CD14-positive monocyte (primary cell): Measurements from ENCODE around the gene CCDC12. TPM values are rescaled to one million over a fixed set of nuclear protein-coding genes. Genes with fewer than 3 reads are reported as not detected.

Experiments
- DNase-seq, 3 donors: peaks; one replicate each; pipeline ENCODE4 v3.0.0-alpha.2; 2011 to 2022
- H2AFZ ChIP-seq: 2 replicates; pipeline ENCODE4 v1.6.0; 2012; ENCODE audit warnings: mild to moderate bottlenecking, low read depth, low read length, inconsistent platforms; ENCODE audit not compliant: insufficient read depth, poor library complexity, severe bottlenecking
- H3K27ac ChIP-seq, 2 donors: 1 replicate in 1 of 2; 2 replicates in 1 of 2; pipeline ENCODE4 v1.5.1; 2012 to 2013; ENCODE audit warnings: low read length in 2 of 2, control low read depth in 1 of 2, inconsistent platforms in 1 of 2, low read depth in 1 of 2, mild to moderate bottlenecking in 1 of 2
- H3K27me3 ChIP-seq, 2 donors: one replicate each; pipeline versions ENCODE4 v1.6.0 to v1.6.1; 2011 to 2013; ENCODE audit warnings: low read length in 2 of 2; ENCODE audit not compliant: control insufficient read depth in 2 of 2, insufficient read depth in 2 of 2
- H3K36me3 ChIP-seq, 2 donors: replicated peaks in 1 of 2; 1 replicate in 1 of 2; 2 replicates in 1 of 2; pipeline versions ENCODE4 v1.5.1 to v1.6.1; 2012 to 2013; ENCODE audit warnings: low read length in 2 of 2, control low read depth in 1 of 2, inconsistent platforms in 1 of 2, mild to moderate bottlenecking in 1 of 2; ENCODE audit not compliant: insufficient read depth in 2 of 2, control insufficient read depth in 1 of 2
- H3K4me1 ChIP-seq, 2 donors: 1 replicate in 1 of 2; 2 replicates in 1 of 2; pipeline versions ENCODE4 v1.5.1 to v1.6.1; 2012 to 2013; ENCODE audit warnings: low read length in 2 of 2, control low read depth in 1 of 2, inconsistent platforms in 1 of 2, mild to moderate bottlenecking in 1 of 2, moderate library complexity in 1 of 2; ENCODE audit not compliant: insufficient read depth in 2 of 2, control insufficient read depth in 1 of 2
- H3K4me2 ChIP-seq: replicated peaks from 2 replicates; pipeline ENCODE3; 2012; ENCODE audit warnings: low read length, moderate library complexity, mild to moderate bottlenecking; ENCODE audit not compliant: poor library complexity, severe bottlenecking; ENCODE audit errors: extremely low read depth
- H3K4me3 ChIP-seq, 3 experiments: fragments of 200-600 bp in 1 of 3; sonication (generic) in 1 of 3; replicated peaks in 1 of 3; 1 replicate in 2 of 3; 2 replicates in 1 of 3; pipeline ENCODE4 v1.5.1; 2011 to 2013; ENCODE audit warnings: low read length in 3 of 3, mild to moderate bottlenecking in 3 of 3, control low read depth in 2 of 3, low read depth in 2 of 3, inconsistent platforms in 1 of 3, moderate library complexity in 1 of 3
- H3K79me2 ChIP-seq: 2 replicates; pipeline ENCODE4 v1.6.0; 2012; ENCODE audit warnings: mild to moderate bottlenecking, control low read depth, inconsistent platforms, low read length, moderate library complexity; ENCODE audit not compliant: insufficient read depth
- H3K9ac ChIP-seq: 2 replicates; pipeline ENCODE4 v1.6.0; 2017; ENCODE audit warnings: low read length, mild to moderate bottlenecking; ENCODE audit not compliant: insufficient read depth, poor library complexity, severe bottlenecking
- H3K9me3 ChIP-seq, 2 donors: replicated peaks in 1 of 2; 1 replicate in 1 of 2; 2 replicates in 1 of 2; pipeline versions ENCODE4 v1.5.1 to v1.6.1; 2012 to 2013; ENCODE audit warnings: low read length in 2 of 2, control low read depth in 1 of 2; ENCODE audit not compliant: control insufficient read depth in 1 of 2, insufficient read depth in 1 of 2
- H4K20me1 ChIP-seq: 2 replicates; pipeline ENCODE4 v1.6.0; 2012; ENCODE audit warnings: mild to moderate bottlenecking, low read length, control low read depth, moderate library complexity; ENCODE audit not compliant: insufficient read depth
- H3K27ac Mint-ChIP-seq, 7 donors: one replicate each; pipeline ENCODE4 v1.8.0; 2020; ENCODE audit warnings: mild to moderate bottlenecking in 7 of 7, mixed read lengths in 7 of 7, moderate library complexity in 6 of 7, inconsistent platforms in 2 of 7
- H3K27me3 Mint-ChIP-seq, 3 donors: one replicate each; pipeline ENCODE4 v1.8.0; 2021 to 2022; ENCODE audit warnings: low read depth in 3 of 3, mild to moderate bottlenecking in 3 of 3, mixed read lengths in 3 of 3, moderate library complexity in 3 of 3, inconsistent platforms in 1 of 3
- H3K36me3 Mint-ChIP-seq, 2 donors: one replicate each; pipeline ENCODE4 v1.8.0; 2020; ENCODE audit warnings: mixed read lengths in 2 of 2, inconsistent platforms in 1 of 2, mild to moderate bottlenecking in 1 of 2
- H3K4me1 Mint-ChIP-seq: one replicate; pipeline ENCODE4 v1.8.0; 2020; ENCODE audit warnings: mild to moderate bottlenecking, mixed read lengths
- H3K4me3 Mint-ChIP-seq, 2 donors: one replicate each; pipeline ENCODE4 v1.8.0; 2020; ENCODE audit warnings: mild to moderate bottlenecking in 2 of 2, mixed read lengths in 2 of 2, moderate library complexity in 1 of 2
- H3K9me3 Mint-ChIP-seq, 7 donors: one replicate each; pipeline ENCODE4 v1.8.0; 2020 to 2022; ENCODE audit warnings: mixed read lengths in 7 of 7, mild to moderate bottlenecking in 6 of 7, moderate library complexity in 6 of 7, inconsistent platforms in 2 of 7
- CTCF ChIP-seq: fragments of 200-600 bp; IDR thresholded peaks from one replicate; pipeline ENCODE4 v1.8.0; 2022; ENCODE audit warnings: antibody characterized with exemption, mild to moderate bottlenecking
- WGBS: methylation state at CpG from one replicate; pipeline ENCODE4 v1.1.5; 2013; ENCODE audit warnings: missing lambda C conversion rate; ENCODE audit not compliant: insufficient coverage; 5-methylcytosine and 5-hydroxymethylcytosine counted together
- intact Hi-C, 2 donors: fragments of 100-400 bp; cut with micrococcal nuclease; formaldehyde crosslinking; loops; one replicate each; pipeline versions ENCODE4 v1.15.0 to v1.15.1; 2023
- polyA plus RNA-seq, 3 donors: library from polyadenylated mRNA; depleted of rRNA in 1 of 3; unstranded in 2 of 3; stranded (reverse) in 1 of 3; fragments of 300-500 nt in 2 of 3; fragments of >200 nt in 1 of 3; fragmentation: Illumina TruSeq in 2 of 3; gene quantifications; 1 replicate in 2 of 3; 2 replicates in 1 of 3; pipeline ENCODE4 v1.2.3, GENCODE V29; 2012 to 2021

CCDC12 gene
- polyA plus RNA-seq, 3 donors: 50.1 to 70.7 (median 55.8) TPM

DNA sequence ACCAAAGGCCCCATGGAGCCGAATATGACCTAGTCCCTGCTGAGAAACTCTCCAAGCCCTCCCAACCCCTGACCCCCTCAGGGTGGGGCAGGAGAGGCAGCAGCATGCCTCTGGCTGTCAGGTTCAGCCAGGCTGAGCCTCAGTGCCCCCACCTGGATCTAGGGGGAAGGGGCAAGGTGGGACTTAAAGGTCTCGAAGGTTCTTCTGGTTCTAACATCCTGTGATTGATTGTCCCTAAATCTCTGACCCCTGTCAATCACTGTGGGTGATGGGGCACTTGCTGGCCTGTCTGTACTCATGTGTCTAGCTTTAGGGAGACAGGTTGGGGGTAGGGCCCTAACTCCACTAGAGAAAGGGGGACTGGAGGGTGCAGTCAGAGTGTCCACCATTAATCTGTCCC is 16.7 kb upstream of the CCDC12 start:
- DNase-seq: no peak
- peaks cover 0 to 2% (median 1%) of the 10 kb centered on the region in 3 donors for H3K27me3 Mint-ChIP-seq
- H3K27ac Mint-ChIP-seq: peak overlapping the region in 2 of 7 donors; percentile 50 to 80
- Histone ChIP-seq H3K4me1 (peaks cover 36 to 54% of the 10 kb centered on the region in 2 donors), H3K79me2 (peaks cover 65% of the 10 kb centered on the region), H3K9me3 (no peaks in the 10 kb centered on the region), H3K27ac (peak overlapping the region in 1 of 2 donors; percentile 92), H2AFZ (no peak overlapping the region), H3K4me3 (no peak overlapping the region), H3K27me3 (no peaks in the 10 kb centered on the region), H3K36me3 (peaks cover 75 to 83% of the 10 kb centered on the region in 2 donors), H4K20me1 (peaks cover 81% of the 10 kb centered on the region), H3K9ac (no peak overlapping the region), H3K4me2 (no peak overlapping the region)
- no peak overlapping the region for H3K4me3 Mint-ChIP-seq
- TF ChIP-seq CTCF: no peak
- peaks cover 0 to 2% (median 0%) of the 10 kb centered on the region in 7 donors for H3K9me3 Mint-ChIP-seq
- 100% methylated on average over 1 of the region's 2 CpGs for WGBS
- peaks cover 76 to 98% of the 10 kb centered on the region in 2 donors for H3K36me3 Mint-ChIP-seq
- H3K4me1 Mint-ChIP-seq: peaks cover 49% of the 10 kb centered on the region
- intact Hi-C loops: no loop called here

GRCh38 chr3:46992231-46992630 is 15.7 kb upstream of the CCDC12 start:
- no peak overlapping the region for H2AFZ ChIP-seq
- H4K20me1 ChIP-seq: peaks cover 74% of the 10 kb centered on the region
- H3K27ac Mint-ChIP-seq: peak overlapping the region in 4 of 7 donors; percentile 41 to 80 (median 64)
- peaks cover 47 to 59% of the 10 kb centered on the region in 2 donors for H3K4me1 ChIP-seq
- peaks cover 68 to 87% of the 10 kb centered on the region in 2 donors for H3K36me3 Mint-ChIP-seq
- no peak overlapping the region for H3K4me3 ChIP-seq
- H3K4me1 Mint-ChIP-seq: peaks cover 51% of the 10 kb centered on the region
- H3K9ac ChIP-seq: no peak overlapping the region
- H3K4me3 Mint-ChIP-seq: no peak overlapping the region
- WGBS: 91% methylated on average over 8 of the region's 9 CpGs
- H3K4me2 ChIP-seq: no peak overlapping the region
- H3K9me3 Mint-ChIP-seq: peaks cover 0 to 2% (median 0%) of the 10 kb centered on the region in 7 donors
- no peak for TF ChIP-seq CTCF
- peaks cover 64 to 72% of the 10 kb centered on the region in 2 donors for H3K36me3 ChIP-seq
- peak overlapping the region in 1 of 2 donors; percentile 92 for H3K27ac ChIP-seq
- H3K27me3 ChIP-seq: no peaks in the 10 kb centered on the region
- peaks cover 73% of the 10 kb centered on the region for H3K79me2 ChIP-seq
- DNase-seq: no peak
- intact Hi-C loops: no loop called here
- peaks cover 0 to 3% (median 1%) of the 10 kb centered on the region in 3 donors for H3K27me3 Mint-ChIP-seq
- H3K9me3 ChIP-seq: no peaks in the 10 kb centered on the region
